ENCODE data around the gene KCNS1. TPM values are rescaled to one million over a fixed set of nuclear protein-coding genes. Genes with fewer than 3 reads are reported as not detected.

Gene KCNS1
- total and polyA plus RNA-seq, 8 donors, result 0.04 to 1.3 (median 0.09) TPM; not detected in 1

- Histone ChIP-seq H3K27ac (no peak overlapping the region), H3K9me3 (no peaks in the 10 kb centered on the region), H3K4me1 (no peaks in the 10 kb centered on the region), H3K27me3 (no peaks in the 10 kb centered on the region), H3K4me3 (no peak overlapping the region), H3K36me3 (no peaks in the 10 kb centered on the region)
- WGBS, 2 donors, result 83 to 94% methylated on average over 7 of the region's 7 CpGs
- intact Hi-C loops (cut with DNase I), result no loop called here
- ATAC-seq (no peak), FAIRE-seq (no peak), DNase-seq (no peak)
- no peak for TF ChIP-seq CTCF (IDR thresholded peaks at IDR 0.05)
Observed at GRCh38 chr20:45088247-45088646, 12.7 kb downstream of the KCNS1 start.

- Histone ChIP-seq H3K4me1 (no peaks in the 10 kb centered on the region), H3K36me3 (no peaks in the 10 kb centered on the region), H3K4me3 (no peak overlapping the region), H3K9me3 (no peaks in the 10 kb centered on the region), H3K27ac (no peak overlapping the region), H3K27me3 (no peaks in the 10 kb centered on the region)
- FAIRE-seq, result no peak
- intact Hi-C loops (cut with DNase I), result no loop called here
- 62 to 88% methylated on average over 1 of the region's 1 CpG for WGBS, 2 donors
- no peak for ATAC-seq
- DNase-seq, result no peak
- no peak for TF ChIP-seq CTCF (IDR thresholded peaks at IDR 0.05)
Observed at GRCh38 chr20:45087814-45088213, 13.1 kb downstream of the KCNS1 start.

GRCh38 chr20:45087097-45087790 is 13.7 kb downstream of the KCNS1 start:
- Histone ChIP-seq H3K36me3 (no peaks in the 10 kb centered on the region), H3K27me3 (no peaks in the 10 kb centered on the region), H3K27ac (no peak overlapping the region), H3K4me1 (no peaks in the 10 kb centered on the region), H3K4me3 (no peak overlapping the region), H3K9me3 (no peaks in the 10 kb centered on the region)
- ATAC-seq (no peak), DNase-seq (no peak), FAIRE-seq (no peak)
- intact Hi-C loops (cut with DNase I), result no loop called here
- 84 to 85% methylated on average over 3 of the region's 3 CpGs for WGBS, 2 donors
- no peak for TF ChIP-seq CTCF (IDR thresholded peaks at IDR 0.05)

GRCh38 chr20:45085867-45086266 is 15.1 kb downstream of the KCNS1 start:
- no peaks in the 10 kb centered on the region for H3K27me3 ChIP-seq
- DNase-seq (no peak), ATAC-seq (no peak), FAIRE-seq (no peak)
- 95 to 97% methylated on average over 1 of the region's 1 CpG for WGBS, 2 donors
- H3K27ac ChIP-seq, result no peak overlapping the region
- TF ChIP-seq CTCF (IDR thresholded peaks at IDR 0.05), result no peak
- no peaks in the 10 kb centered on the region for H3K9me3 ChIP-seq
- intact Hi-C loops (cut with DNase I), result no loop called here
- no peaks in the 10 kb centered on the region for H3K4me1 ChIP-seq
- H3K4me3 ChIP-seq, result no peak overlapping the region
- H3K36me3 ChIP-seq, result no peaks in the 10 kb centered on the region

- H3K27ac ChIP-seq, result no peak overlapping the region
- no peak for ATAC-seq
- no peak overlapping the region for H3K4me3 ChIP-seq
- TF ChIP-seq CTCF (IDR thresholded peaks at IDR 0.05), result no peak
- H3K4me1 ChIP-seq, result no peaks in the 10 kb centered on the region
- DNase-seq, result no peak
- intact Hi-C loops (cut with DNase I), result no loop called here
- H3K27me3 ChIP-seq, result no peaks in the 10 kb centered on the region
- no peaks in the 10 kb centered on the region for H3K9me3 ChIP-seq
- 82 to 83% methylated on average over 2 of the region's 2 CpGs for WGBS, 2 donors
- H3K36me3 ChIP-seq, result no peaks in the 10 kb centered on the region
- FAIRE-seq, result no peak
Observed at GRCh38 chr20:45085289-45085688, 15.6 kb downstream of the KCNS1 start.
